PFSK-1 (cell line): ENCODE measurements around the gene CELSR1.

Experiments used
- FOXP2 ChIP-seq: optimal IDR thresholded peaks from 2 replicates; pipeline ENCODE3; 2011; ENCODE audit warnings: borderline replicate concordance, control low read depth, inconsistent platforms; ENCODE audit not compliant: insufficient read depth; ENCODE audit errors: extremely low read length, extremely low read depth
- POLR2AphosphoS5 ChIP-seq: IDR thresholded peaks from 2 replicates; pipeline ENCODE4 v1.6.1; 2012; ENCODE audit warnings: low read depth, mild to moderate bottlenecking, control low read depth, low read length, moderate library complexity
- REST ChIP-seq, 2 experiments: IDR thresholded peaks; 2 replicates each; pipeline versions ENCODE4 v1.6.1 to v1.8.0; 2011 to 2012; ENCODE audit warnings: low read depth in 2 of 2, low read length in 2 of 2, control low read depth in 1 of 2, inconsistent platforms in 1 of 2, mild to moderate bottlenecking in 1 of 2, moderate library complexity in 1 of 2; ENCODE audit not compliant: insufficient read depth in 1 of 2
- SIN3A ChIP-seq: IDR thresholded peaks from 2 replicates; pipeline ENCODE4 v1.6.1; 2012; ENCODE audit warnings: mild to moderate bottlenecking, low read length, moderate library complexity, borderline replicate concordance; ENCODE audit not compliant: insufficient read depth
- TAF1 ChIP-seq: IDR thresholded peaks from 2 replicates; pipeline ENCODE4 v1.6.1; 2012; ENCODE audit warnings: low read length, control low read depth, borderline replicate concordance; ENCODE audit not compliant: insufficient read depth

CELSR1 gene

GRCh38 chr22:46377525-46378425, 159.6 kb downstream of the CELSR1 start:
- TF ChIP-seq POLR2AphosphoS5 = no peak
- no peak for TF ChIP-seq TAF1
- TF ChIP-seq FOXP2 = no peak
- no peak for TF ChIP-seq SIN3A
- no peak for TF ChIP-seq REST (IDR thresholded peaks at IDR 0.05; ENCODE audit: insufficient read depth in 1 of 2, low read depth in 2 of 2, low read length in 2 of 2)

- TF ChIP-seq TAF1 = no peak
- no peak for TF ChIP-seq SIN3A
- TF ChIP-seq FOXP2 = no peak
- no peak for TF ChIP-seq REST (IDR thresholded peaks at IDR 0.05; ENCODE audit: insufficient read depth in 1 of 2, low read depth in 2 of 2, low read length in 2 of 2)
- TF ChIP-seq POLR2AphosphoS5 = no peak
These were observed 160.4 kb downstream of the CELSR1 start for GRCh38 chr22:46376908-46377524.

GRCh38 chr22:46376111-46376510, 161.3 kb downstream of the CELSR1 start:
- TF ChIP-seq POLR2AphosphoS5 (no peak), REST (IDR thresholded peaks at IDR 0.05; ENCODE audit: insufficient read depth in 1 of 2, low read depth in 2 of 2, low read length in 2 of 2) (no peak), SIN3A (no peak), TAF1 (no peak), FOXP2 (no peak)

- TF ChIP-seq FOXP2 (no peak), POLR2AphosphoS5 (no peak), TAF1 (no peak), REST (IDR thresholded peaks at IDR 0.05; ENCODE audit: insufficient read depth in 1 of 2, low read depth in 2 of 2, low read length in 2 of 2) (no peak), SIN3A (no peak)
These were observed 162.6 kb downstream of the CELSR1 start for GRCh38 chr22:46374663-46375474.
